Measurements from ENCODE around the gene ECM2. TPM values are rescaled to one million over a fixed set of nuclear protein-coding genes. Genes with fewer than 3 reads are reported as not detected.

ECM2 gene
- total RNA-seq, 1 donor from 2014 or later: 5.6 TPM

DNA sequence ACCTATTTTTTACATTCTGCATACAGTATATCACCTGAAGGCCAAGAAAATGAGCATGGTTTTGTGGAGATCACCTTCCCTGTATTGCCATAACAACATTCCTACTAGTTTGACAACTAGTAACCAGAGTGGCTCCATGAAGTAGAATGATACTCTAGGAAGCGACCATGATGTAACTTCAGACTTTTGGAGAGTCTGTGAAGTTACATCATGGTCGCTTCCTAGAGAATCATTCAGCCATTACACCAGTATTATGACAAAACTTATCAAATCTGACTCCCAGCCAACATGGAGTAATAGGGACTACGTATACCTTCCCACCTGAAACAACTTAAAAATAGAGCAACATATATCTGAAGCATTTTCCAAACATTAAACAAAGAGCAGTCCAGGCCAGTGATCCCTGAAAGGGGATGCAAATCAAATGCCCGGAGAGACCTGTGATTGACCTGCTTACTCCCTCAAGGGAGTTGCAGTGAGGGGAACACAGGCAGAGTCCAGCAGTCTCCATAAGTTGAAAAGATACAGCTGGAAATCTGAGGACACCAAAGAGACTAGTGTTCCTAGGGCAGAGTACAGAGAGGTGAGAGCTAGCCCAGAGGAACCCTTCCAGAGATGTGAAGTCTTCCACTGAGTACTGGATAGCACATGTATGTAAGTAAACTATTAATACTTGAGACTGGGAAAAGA lies 7.8 kb downstream of the ECM2 start:
- no peak for DNase-seq

DNA sequence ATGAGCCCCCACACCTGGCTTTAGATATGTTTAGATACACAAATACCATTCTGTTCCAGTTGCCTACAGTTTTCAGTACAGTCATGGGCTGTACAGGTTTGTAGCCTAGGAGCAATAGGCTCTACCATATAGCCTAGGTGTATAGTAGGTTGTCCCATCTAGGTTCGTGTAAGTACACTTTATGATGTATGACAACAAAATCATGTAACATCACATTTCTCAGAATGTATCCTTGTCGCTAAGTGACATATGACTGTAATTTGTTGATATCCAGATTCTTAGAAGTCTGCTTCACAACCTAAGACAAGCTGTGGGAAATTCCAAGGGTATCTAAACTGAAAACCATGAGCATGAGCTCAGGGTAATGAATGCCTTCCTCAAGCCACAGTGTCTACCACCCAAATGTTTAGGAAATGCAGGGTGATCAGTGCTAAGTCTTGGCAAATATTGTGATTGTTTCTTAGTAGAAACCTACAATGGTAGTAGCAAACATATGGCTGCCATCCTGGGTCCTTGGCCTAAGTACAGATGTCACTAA lies 8.4 kb downstream of the ECM2 start:
- no peak for DNase-seq

DNA sequence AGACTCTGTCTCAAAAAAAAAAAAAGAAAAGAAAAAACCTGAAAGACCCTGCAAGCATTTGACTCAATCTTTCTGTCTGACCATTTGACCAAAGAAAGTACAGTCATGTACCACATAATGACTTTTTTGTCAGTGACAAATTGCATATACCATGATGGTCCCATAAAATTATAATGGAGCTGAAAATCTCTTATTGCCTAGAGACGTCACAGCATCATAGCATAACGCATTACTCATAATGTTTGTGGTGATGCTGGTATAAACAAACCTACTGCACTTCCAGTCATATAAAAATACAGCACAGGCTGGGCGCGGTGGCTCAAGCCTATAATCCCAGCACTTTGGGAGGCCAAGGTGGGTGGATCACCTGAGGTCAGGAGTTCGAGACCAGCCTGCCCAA lies 10.5 kb downstream of the ECM2 start:
- DNase-seq: no peak

DNA sequence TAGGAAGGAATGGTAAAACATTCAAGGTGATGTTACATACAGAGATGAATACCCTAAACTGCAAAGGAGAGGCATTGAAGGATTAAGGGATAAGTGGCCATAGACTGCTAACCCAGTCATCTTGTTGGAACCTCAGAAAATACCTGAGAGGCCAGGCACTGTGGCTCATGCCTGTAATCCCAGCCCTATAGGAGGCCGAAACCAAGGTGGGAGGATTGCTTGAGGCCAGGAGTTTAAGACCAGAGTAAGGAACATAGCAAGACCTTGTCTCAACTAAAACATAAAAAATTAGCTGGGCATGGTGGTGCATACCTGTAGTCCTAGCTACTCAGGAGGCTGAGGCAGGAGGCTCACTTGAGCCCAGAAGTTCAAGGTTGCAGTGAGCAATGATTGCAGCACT lies 10.9 kb downstream of the ECM2 start:
- DNase-seq: no peak

DNA sequence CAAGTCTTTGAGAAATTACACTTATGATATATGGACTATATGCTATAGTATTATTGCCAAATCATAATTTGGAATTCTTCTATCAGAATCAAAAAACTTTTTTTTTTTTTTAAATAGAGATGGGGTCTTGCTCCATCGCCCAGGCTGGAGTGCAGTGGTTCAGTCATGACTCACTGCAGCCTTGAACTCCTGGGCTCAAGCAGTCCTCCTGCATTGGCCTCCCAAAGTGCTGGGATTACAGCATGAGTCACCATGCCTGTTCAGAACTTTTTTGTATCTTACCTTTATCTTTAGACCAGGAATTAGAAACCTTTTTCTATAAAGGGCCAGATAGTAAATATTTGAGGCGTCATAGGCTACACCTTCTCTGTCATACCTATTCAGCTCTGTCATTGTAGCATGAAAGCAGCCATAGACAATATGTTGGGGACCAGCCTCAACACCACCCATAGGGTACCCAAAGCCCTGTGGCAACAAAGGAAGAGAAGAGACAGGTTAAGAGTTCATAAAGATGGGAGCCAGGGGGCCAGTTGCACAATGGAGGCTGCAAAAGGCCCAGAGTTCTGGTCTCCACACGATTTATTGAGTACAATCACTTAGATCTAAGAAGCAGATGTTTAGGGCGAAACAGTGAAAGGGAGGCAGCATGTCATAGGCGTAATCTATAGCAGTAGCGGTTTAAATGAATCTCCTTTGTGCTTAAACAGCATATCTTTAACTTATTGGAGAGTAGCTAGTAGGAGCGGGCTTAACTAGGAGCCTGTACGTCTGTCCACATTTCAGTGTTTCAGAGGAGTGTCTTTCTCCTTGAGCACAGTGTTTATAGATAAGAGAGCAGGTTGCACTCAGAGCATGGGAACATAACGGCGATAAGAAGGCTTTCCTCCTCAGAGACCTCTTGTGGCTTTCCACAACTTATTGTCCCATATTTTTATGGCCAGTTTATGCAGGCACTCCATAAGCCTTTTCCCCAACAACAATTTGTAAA lies 12.5 kb downstream of the ECM2 start:
- DNase-seq: no peak

DNA sequence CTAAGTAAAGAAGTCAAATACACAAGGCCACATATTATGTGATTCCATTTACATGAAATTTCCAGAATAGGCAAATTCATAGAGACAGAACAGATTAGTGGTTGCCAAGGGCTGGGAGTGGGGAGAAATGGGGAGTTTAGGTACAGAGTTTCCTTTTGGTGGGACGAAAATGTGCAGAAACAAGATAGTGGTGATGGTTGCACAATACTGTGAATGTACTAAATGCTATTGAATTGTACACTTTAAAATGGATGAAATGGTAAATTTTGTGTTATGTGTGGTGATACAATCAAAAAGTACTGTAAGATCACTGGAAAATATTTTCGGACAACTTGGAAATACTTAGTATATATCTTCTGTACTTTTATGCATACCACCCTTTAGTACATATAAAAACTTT lies 15.0 kb downstream of the ECM2 start:
- no peak for DNase-seq

DNA sequence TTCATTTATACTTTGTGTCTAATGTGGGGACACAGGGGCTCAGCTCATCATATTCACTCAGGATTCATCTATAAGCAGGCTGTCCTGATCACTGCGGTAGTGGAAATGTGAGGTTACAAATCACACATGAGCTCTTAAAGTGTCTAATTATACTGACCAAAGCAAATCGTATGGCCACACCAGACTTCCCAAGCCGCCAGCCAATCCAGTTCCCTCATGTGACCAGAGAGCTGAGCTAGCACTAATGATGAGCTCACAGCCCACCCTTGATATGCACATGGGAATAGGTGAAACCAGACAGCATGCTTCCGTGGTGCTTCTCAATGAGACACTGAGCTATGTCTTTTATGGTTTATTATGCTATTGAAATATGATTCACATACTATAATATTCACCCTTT lies 17.6 kb downstream of the ECM2 start:
- no peak for DNase-seq

DNA sequence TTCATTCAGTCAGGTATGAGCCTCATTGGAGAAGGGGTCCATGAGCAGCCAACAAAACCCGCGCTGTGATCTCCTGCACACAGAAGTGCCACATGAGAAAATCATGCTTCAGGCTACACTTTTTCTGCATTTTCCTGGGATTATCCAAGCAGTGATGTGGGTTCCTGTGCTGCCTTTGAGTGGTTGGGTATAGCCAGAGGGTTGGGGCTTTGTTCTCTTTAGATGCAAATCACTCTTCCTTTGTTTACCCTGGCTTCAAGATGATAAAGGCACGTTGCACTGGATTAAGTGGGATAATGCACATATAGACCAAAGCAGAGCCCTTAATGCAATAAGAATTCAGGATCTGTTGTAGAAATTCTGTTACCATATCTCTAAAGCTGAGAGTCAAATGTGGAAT lies 18.7 kb downstream of the ECM2 start:
- no peak for DNase-seq

DNA sequence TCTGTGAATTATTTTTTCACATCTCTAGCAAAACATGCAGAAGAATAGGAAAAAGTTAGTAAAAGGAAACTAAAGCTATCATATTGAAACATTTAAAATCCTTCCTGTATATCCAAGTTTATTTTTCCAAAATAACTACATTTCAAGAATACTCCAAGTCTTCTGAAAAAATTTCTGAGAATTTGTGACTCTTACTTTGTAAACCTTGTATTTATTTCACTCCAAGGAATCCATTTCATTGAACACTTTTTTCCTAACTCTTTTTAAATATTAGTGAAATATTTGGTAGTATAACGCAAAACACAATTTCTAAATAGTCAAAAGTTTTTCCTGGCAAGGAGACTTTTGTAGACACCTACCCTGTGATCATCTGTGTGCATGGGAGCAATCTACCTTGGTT lies 19.3 kb downstream of the ECM2 start:
- DNase-seq: no peak

DNA sequence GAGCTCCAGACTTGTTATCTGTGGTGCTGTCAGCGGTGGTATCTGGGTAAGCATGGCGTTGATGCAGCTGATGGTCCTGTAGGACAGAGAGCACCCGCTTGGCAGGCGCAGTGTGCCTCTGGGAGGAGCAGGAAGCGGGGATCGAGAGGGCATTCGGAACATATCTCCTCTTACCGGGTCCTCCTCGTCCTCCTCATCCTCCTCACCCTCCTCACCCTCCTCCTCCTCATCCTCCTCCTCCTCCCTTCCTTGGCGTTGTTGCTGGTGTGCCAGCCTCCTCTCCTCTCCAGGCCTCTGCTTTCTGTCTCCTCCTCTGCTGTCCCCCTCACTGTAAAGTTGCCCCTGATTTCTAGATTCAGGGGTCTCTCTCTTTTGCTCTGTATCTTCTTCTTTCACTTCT lies 21.2 kb downstream of the ECM2 start:
- DNase-seq: no peak

DNA sequence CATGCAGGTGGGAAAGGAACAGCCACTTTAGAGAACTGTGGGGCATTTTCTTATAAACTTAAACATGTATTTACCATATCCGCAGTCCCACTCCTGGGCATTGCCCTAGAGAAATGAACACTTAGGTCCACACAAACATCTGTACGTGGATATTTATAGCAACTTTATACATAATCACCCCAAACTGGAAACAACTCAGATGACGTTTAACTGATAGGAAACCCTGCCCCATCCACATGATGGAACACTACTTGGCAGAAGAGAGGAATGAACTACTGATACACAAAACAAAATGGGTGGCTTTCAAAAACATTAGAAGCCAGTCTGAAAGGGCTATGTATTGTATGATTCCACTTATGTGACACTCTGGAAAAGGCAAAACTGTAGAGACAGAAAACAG lies 22.4 kb downstream of the ECM2 start:
- no peak for DNase-seq

DNA sequence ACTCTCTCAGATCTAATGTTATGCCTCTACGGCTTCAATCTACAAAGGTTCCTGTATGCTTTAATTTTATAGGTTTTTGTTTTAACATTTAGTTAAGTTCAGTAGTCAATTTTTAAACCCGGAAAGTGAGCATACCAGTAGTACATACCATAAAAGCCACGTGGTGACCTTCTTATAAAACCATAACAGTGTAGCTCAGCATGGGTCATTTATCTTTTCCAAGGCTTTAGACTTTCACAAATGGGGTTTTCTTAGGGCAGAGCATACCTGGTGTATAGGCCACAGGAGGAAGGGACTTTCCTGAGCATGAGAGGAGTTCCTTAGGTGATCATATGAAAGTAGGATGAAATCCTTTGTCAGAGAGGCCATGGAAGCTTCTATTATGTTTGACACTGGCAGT lies 23.2 kb downstream of the ECM2 start:
- no peak for DNase-seq

DNA sequence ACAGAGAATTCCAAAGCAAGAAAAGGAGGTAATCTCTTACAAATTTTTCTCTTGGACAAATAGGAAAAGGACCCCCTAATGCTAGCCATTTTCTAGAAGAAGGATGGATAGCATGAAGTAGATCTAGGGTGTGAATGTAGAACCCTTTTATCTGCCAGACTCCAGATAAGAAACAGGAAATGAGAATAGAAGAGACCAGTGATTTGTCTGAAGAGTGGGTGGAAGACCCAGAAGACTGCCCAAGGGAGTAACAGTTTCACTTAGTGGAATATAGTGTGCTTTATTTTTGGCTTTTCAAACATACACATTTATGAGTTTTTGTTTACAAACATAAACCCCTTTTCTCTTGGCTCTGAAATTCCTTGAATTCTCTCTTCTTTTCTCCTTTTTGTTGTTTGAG lies 25.0 kb downstream of the ECM2 start:
- no peak for DNase-seq

DNA sequence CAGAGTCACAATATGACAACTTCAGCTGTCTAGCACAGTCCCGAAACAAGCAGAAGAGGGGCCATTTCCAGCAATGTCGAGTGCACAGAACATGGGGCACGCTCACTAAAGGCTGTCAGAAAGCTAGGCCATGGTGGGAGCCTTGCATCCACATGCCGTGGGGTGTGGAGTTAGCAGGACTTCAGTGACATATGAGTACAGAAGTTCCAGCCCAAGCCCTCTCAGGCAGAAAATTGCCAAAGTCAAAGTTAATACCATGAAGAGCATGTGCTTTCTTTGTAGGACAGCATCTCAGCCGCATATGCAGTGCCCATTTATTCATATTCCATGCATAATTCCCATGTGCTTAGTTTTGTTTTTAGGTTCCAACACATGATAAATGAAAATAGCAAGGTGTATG lies 26.7 kb downstream of the ECM2 start:
- no peak for DNase-seq

DNA sequence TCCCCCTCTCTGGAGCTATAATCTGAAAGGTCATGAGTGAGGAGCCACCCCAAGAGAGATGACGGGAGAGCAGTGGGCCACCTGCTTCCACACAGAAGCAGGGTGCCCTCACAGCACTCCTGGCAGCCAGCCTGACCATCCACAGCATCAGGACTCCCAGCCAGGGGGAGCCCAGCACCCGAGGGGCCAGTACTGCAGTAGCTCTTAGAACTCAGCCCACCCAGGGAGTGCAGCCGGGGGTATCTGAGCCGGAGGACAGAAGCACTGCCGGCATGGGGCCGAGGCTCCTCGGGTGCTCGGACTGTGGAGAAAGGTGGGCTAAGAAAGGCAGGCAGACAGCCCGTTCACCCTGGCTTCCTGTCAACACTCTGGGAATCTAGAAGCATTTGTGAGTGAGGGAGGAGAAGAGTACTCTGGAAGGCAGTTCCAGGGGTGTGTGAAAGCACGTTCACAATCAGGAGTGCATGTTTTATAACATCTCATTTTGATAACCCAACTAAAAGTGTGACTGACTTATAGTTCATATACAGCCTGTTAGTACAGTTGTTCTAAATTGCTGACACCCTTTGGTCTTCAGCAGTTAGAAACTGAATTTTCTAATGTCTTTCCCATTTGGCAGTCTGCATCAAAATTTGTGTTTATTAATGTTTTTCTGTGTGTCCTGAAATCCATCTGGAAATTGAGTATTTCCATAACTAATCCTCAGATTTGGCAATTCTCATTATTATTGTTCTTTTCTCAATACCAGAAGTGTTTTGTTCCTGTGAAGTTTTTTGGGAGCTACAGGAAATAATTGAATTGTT lies 27.6 kb downstream of the ECM2 start:
- no peak for DNase-seq

DNA sequence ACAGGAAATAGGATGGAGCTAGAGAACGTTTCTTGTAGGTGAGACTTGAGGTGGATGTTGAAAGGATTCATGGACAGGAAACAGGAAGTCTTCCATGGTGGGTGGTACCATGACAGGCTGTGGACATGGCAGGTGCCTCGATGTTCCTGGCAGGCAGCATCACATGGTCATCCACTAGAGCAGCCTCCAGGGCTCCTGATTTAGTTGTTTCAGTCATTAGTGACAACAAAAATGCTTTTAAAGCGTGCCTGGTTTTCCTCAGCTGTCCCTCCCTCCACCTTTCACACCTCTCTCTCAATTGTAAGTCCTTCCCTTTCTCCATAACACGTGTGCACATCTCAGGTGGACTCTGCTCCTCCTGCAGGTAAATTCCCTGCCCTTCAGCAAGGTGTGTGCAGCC lies 28.3 kb downstream of the ECM2 start:
- no peak for DNase-seq

DNA sequence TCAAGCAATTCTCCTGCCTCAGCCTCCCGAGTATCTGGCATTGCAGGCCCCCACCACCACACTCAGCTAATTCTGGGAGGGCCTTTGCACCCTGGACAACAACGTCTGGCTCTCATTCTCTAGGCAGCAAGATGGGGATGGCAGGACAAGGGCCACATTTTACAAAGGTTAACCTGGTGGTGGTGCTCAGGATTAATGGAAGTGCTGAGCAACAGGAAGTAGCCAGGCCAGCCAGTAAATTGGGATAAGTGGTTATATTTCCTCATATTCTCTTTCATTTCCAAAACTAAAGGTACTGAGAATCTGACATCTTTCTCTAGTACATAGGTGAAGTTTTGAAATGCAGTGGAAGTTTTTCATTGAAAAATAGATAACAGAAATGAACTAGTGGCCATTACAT lies 28.8 kb downstream of the ECM2 start:
- no peak for DNase-seq

DNA sequence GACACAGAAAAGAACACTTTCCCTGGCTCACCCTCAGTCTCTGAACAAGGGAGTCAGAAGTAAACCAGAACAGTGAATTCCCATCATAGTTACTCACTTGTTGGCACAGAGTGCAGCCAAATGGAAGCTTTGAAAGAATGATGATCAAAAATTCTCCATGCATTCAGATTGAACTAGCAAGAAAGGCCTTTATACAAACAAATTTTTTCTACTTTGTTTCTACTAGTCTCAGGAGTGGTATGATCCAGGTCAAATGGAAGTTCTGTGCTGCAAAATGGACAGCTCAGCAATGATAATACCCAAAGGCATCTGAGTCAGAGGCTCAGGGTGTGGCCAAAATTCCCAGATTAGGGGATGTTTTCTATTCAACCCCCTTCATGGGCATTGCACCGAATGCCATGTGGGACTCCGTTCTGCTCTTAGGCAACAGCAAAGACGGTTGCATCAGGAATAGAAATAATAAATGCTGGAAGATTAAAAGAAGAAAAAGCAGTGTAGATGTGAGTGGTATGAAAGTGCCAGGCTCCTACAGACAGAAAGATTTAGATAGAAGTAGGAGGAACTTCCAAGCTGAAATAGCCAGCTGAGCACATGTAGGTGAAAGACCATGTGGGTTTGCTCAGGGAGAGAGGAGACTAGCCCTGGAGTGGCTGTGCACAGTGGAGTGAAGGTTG lies 29.5 kb downstream of the ECM2 start:
- no peak for DNase-seq

DNA sequence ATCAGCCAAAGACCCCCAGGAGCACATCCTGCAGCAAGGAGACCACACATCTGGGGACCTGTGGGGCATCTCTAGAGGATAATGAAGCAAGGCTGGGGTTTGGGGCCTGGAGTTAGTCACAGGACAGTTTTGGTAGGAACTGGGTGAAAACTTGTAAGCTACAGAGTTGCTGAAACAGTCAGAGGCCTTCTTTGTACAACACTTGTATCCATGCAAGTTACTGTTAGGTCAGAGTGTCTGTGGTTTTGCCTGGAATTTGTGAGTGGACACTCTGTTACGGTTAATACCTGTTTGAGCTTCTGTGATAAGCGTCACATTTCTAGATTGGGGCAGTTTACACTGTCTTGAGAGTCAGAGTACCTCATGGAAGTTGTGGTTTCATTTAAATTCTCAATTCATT lies 30.9 kb downstream of the ECM2 start:
- DNase-seq: no peak

DNA sequence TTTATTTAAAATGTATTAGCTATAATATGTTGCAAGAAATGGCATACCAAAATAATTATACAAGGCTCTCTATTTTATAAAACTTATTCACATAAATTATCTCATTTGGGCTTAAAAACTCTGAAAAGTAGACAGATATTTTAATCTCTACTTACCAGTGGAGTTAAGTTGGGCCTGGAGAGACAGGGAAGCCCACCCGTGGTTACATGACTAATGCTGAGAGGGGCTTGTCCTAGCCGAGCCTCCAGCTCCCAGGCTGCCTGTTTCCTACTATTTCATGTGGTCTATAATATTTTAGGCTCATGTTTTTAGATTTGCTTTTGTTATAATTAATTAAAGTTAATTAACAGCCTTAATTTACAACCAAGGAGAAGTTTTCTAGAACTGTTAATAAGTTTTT lies 32.6 kb downstream of the ECM2 start:
- no peak for DNase-seq

DNA sequence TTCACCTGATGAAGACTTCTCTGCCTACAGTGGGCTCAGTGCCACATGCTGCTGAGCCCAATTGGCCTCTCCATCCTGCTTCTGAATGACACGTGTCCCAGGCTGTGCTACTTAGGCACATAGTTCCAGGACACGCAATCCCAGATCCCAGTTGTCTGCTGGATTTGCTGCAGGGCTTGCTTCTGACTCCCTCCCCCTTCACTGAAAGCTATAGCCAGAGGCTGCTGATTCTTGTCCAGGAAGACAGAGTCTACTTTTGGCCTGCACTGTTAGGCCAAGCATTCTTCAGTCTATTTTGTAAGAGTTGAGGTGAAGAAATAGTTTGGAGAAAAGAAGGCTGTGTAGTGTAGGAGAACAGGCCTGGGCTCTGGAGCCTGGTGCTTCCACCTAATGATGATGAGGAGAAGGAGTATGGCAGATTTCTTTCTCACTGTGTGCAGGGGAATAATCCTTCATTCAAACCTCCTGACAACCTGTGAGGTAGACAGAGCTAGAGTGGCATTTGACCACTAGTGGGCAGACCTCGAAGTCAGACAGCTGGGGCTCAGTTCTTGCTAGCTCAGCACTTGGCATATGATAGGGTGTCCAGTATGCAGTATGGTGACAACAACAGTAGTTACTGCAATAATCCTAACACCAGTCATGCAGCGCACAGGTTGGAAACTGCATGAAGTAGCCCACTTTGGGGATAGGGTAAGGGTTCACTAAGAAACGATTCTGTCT lies 34.0 kb downstream of the ECM2 start:
- DNase-seq: no peak
